ENCODE results near the gene IP6K3. TPM values are rescaled to one million over a fixed set of nuclear protein-coding genes. Genes with fewer than 3 reads are reported as not detected.

The IP6K3 gene
- total RNA-seq, 5 donors from 2014 or later (not counting 1 experiment from before 2014, with no cell fraction given) = not detected

GRCh38 chr6:33696548-33697518 lies 49.9 kb downstream of the IP6K3 start:
- peak in 26 of 35 experiments; percentile 8 to 66 (median 32) for DNase-seq
- ChIA-PET CTCF (interaction anchor here in 1 of 2 donors (0.8 kb wide), 1 partner anchor 15 kb away, joined by 3 read pairs; the partner anchor contains the start of gene UQCC2), POLR2A (interaction anchor here in 1 of 2 donors (0.6 kb wide), 1 partner anchor 100 kb away, joined by 3 read pairs; no protein-coding TSS in a partner anchor)
- Mint-ChIP-seq H3K4me1 (peaks cover 64 to 80% (median 78%) of the 10 kb centered on the region in 3 donors), H3K9me3 (no peaks in the 10 kb centered on the region), H3K27ac (peak overlapping the region; percentile 96), H3K4me3 (peak overlapping the region; percentile 22 to 71 (median 63)), H3K27me3 (no peaks in the 10 kb centered on the region), H3K36me3 (peaks cover 29% of the 10 kb centered on the region)
- Histone ChIP-seq H3K27me3 (replicated peaks in 1 of 2; ENCODE audit: control insufficient read depth in 2 of 2, extremely low read depth in 1 of 2, insufficient read depth in 2 of 2, low read length in 1 of 2) (no peaks in the 10 kb centered on the region), H3K4me3 (ENCODE audit: control insufficient read depth in 1 of 2, extremely low read depth in 1 of 2, low read length in 1 of 2) (peak overlapping the region in 1 of 2 donors; percentile 19), H3K27ac (ENCODE audit: low read length) (peak overlapping the region; percentile 92), H3K4me1 (ENCODE audit: control insufficient read depth in 1 of 2, extremely low read depth in 1 of 2, insufficient read depth in 2 of 2, low read length in 2 of 2) (peaks cover 66 to 75% of the 10 kb centered on the region in 2 experiments), H3K36me3 (ENCODE audit: control insufficient read depth in 2 of 2, extremely low read depth in 1 of 2, insufficient read depth in 1 of 2, low read length in 1 of 2) (peaks cover 3 to 45% of the 10 kb centered on the region in 2 donors), H3K9me3 (no peaks in the 10 kb centered on the region)
- ATAC-seq (replicated peaks in 1 of 4) = peak; percentile 44 to 60 (median 54)
- WGBS (ENCODE audit: insufficient coverage) = 20% methylated on average over 14 of the region's 15 CpGs

DNA sequence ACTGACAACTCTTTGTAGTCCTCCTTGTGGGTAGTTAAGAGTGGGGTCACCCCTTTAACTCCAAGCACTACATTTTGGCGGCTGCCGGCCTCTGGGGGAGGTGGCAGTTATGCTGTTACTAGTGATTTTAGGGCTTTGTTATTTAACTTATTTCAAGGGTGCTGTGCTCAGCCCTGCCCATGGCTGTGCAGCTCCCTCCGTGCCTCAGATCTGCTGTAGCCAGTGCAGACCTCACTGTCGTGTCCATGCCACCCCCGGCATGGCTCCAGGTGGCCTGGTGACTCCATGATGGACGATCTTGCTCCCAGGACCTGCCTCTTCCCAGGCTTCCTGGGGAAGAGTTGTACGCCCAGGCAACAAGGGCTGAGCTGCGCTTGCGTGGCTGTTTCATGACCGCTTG lies 50.6 kb downstream of the IP6K3 start:
- ChIA-PET CTCF (no interaction called here), POLR2A (interaction anchor here in 1 of 2 donors (0.6 kb wide), 1 partner anchor 99 kb away, joined by 3 read pairs; no protein-coding TSS in a partner anchor)
- Histone ChIP-seq H3K36me3 (ENCODE audit: control insufficient read depth in 2 of 2, extremely low read depth in 1 of 2, insufficient read depth in 1 of 2, low read length in 1 of 2) (peaks cover 7 to 53% of the 10 kb centered on the region in 2 donors), H3K4me1 (ENCODE audit: control insufficient read depth in 1 of 2, extremely low read depth in 1 of 2, insufficient read depth in 2 of 2, low read length in 2 of 2) (peaks cover 70 to 82% of the 10 kb centered on the region in 2 experiments), H3K27ac (ENCODE audit: low read length) (peak overlapping the region; percentile 92), H3K4me3 (ENCODE audit: control insufficient read depth in 1 of 2, extremely low read depth in 1 of 2, low read length in 1 of 2) (no peak overlapping the region), H3K27me3 (replicated peaks in 1 of 2; ENCODE audit: control insufficient read depth in 2 of 2, extremely low read depth in 1 of 2, insufficient read depth in 2 of 2, low read length in 1 of 2) (no peaks in the 10 kb centered on the region), H3K9me3 (no peaks in the 10 kb centered on the region)
- Mint-ChIP-seq H3K27me3 (no peaks in the 10 kb centered on the region), H3K9me3 (no peaks in the 10 kb centered on the region), H3K4me1 (peaks cover 64 to 88% (median 81%) of the 10 kb centered on the region in 3 donors), H3K27ac (peak overlapping the region; percentile 96), H3K4me3 (peak overlapping the region in 2 of 3 donors; percentile 63 to 71), H3K36me3 (peaks cover 36% of the 10 kb centered on the region)
- 86% methylated on average over 4 of the region's 10 CpGs for WGBS (ENCODE audit: insufficient coverage)
- no peak for ATAC-seq (replicated peaks in 1 of 4)
- no peak for DNase-seq

DNA sequence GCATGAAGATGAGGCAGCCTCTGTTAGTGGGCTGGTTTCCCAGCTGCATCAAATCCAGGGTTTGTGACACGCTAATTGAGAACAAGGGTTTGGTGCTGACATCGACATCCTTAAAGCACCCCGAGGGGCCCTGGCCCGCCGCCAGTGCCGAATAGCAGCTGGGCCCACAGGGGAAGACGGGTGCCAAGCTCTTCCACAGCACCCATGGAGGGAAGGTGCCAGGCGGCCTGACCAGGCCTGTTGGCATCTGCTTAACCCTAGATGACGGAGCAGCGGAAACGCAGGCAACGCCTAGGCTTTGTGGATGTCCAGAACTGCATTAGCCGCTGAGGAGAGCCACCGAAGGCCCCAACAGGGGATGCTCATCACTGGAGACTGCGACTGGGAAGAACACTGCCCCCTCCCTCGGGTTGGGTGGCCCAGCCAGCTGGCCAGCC lies 51.2 kb downstream of the IP6K3 start:
- Mint-ChIP-seq H3K4me1 (peaks cover 63 to 87% (median 78%) of the 10 kb centered on the region in 3 donors), H3K27me3 (no peaks in the 10 kb centered on the region), H3K4me3 (peak overlapping the region in 1 of 3 donors; percentile 71), H3K9me3 (no peaks in the 10 kb centered on the region), H3K36me3 (peaks cover 40% of the 10 kb centered on the region), H3K27ac (peak overlapping the region; percentile 96)
- Histone ChIP-seq H3K36me3 (ENCODE audit: control insufficient read depth in 2 of 2, extremely low read depth in 1 of 2, insufficient read depth in 1 of 2, low read length in 1 of 2) (peaks cover 7 to 59% of the 10 kb centered on the region in 2 donors), H3K4me1 (ENCODE audit: control insufficient read depth in 1 of 2, extremely low read depth in 1 of 2, insufficient read depth in 2 of 2, low read length in 2 of 2) (peaks cover 70 to 80% of the 10 kb centered on the region in 2 experiments), H3K27ac (ENCODE audit: low read length) (peak overlapping the region; percentile 92), H3K27me3 (replicated peaks in 1 of 2; ENCODE audit: control insufficient read depth in 2 of 2, extremely low read depth in 1 of 2, insufficient read depth in 2 of 2, low read length in 1 of 2) (no peaks in the 10 kb centered on the region), H3K9me3 (no peaks in the 10 kb centered on the region), H3K4me3 (ENCODE audit: control insufficient read depth in 1 of 2, extremely low read depth in 1 of 2, low read length in 1 of 2) (no peak overlapping the region)
- ATAC-seq (replicated peaks in 1 of 4) (no peak), DNase-seq (no peak)
- whole genome bisulfite sequencing (ENCODE audit: insufficient coverage) = 95% methylated on average over 16 of the region's 16 CpGs
- ChIA-PET POLR2A (no interaction called here), CTCF (no interaction called here)

DNA sequence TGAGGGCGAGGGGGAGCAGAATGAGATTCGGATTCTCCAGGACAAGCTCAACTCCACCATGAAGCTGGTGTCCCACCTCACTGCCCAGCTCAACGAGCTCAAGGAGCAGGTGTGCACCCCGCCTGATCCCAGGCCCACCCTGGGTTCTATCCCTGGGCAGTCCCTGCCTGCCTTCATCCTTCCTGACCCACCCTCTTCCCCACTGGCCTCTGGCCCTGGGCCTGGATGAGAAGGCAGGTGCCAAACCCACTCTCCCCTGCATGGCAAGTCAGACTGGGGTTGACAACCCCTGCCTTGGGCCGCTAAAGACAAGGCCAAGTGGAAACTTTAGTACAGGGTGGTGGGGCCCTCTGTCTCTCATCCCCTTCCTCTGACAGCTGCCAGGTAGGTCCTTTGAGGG lies 51.7 kb downstream of the IP6K3 start:
- H3K36me3 Mint-ChIP-seq = peaks cover 35% of the 10 kb centered on the region
- DNase-seq = no peak
- no peak overlapping the region for H3K4me3 ChIP-seq (ENCODE audit: control insufficient read depth in 1 of 2, extremely low read depth in 1 of 2, low read length in 1 of 2)
- ChIA-PET CTCF (no interaction called here), POLR2A (no interaction called here)
- no peak for ATAC-seq (replicated peaks in 1 of 4)
- H3K27me3 ChIP-seq (replicated peaks in 1 of 2; ENCODE audit: control insufficient read depth in 2 of 2, extremely low read depth in 1 of 2, insufficient read depth in 2 of 2, low read length in 1 of 2) = no peaks in the 10 kb centered on the region
- peak overlapping the region in 2 of 3 donors; percentile 43 to 71 for H3K4me3 Mint-ChIP-seq
- H3K9me3 Mint-ChIP-seq = no peaks in the 10 kb centered on the region
- WGBS (ENCODE audit: insufficient coverage) = 68% methylated on average over 2 of the region's 5 CpGs
- H3K27me3 Mint-ChIP-seq = no peaks in the 10 kb centered on the region
- peaks cover 7 to 63% of the 10 kb centered on the region in 2 donors for H3K36me3 ChIP-seq (ENCODE audit: control insufficient read depth in 2 of 2, extremely low read depth in 1 of 2, insufficient read depth in 1 of 2, low read length in 1 of 2)
- peaks cover 70 to 77% of the 10 kb centered on the region in 2 experiments for H3K4me1 ChIP-seq (ENCODE audit: control insufficient read depth in 1 of 2, extremely low read depth in 1 of 2, insufficient read depth in 2 of 2, low read length in 2 of 2)
- peak overlapping the region; percentile 96 for H3K27ac Mint-ChIP-seq
- H3K4me1 Mint-ChIP-seq = peaks cover 58 to 82% (median 73%) of the 10 kb centered on the region in 3 donors
- H3K9me3 ChIP-seq = no peaks in the 10 kb centered on the region
- H3K27ac ChIP-seq (ENCODE audit: low read length) = peak overlapping the region; percentile 92

GRCh38 chr6:33694401-33694931 lies 52.2 kb downstream of the IP6K3 start:
- CTCF ChIA-PET = interaction anchor here in 1 of 2 donors (1.3 kb wide), 1 partner anchor 17 kb away, joined by 4 read pairs; the partner anchor contains the start of gene UQCC2
- 41% methylated on average over 9 of the region's 19 CpGs for WGBS (ENCODE audit: insufficient coverage)
- Mint-ChIP-seq H3K4me1 (peaks cover 56 to 81% (median 72%) of the 10 kb centered on the region in 3 donors), H3K27ac (peak overlapping the region; percentile 96), H3K27me3 (no peaks in the 10 kb centered on the region), H3K36me3 (peaks cover 39% of the 10 kb centered on the region), H3K9me3 (no peaks in the 10 kb centered on the region), H3K4me3 (peak overlapping the region; percentile 43 to 71 (median 49))
- peak; percentile 67 to 80 (median 77) for ATAC-seq (replicated peaks in 1 of 4)
- peaks cover 70 to 77% of the 10 kb centered on the region in 2 experiments for H3K4me1 ChIP-seq (ENCODE audit: control insufficient read depth in 1 of 2, extremely low read depth in 1 of 2, insufficient read depth in 2 of 2, low read length in 2 of 2)
- DNase-seq = peak; percentile 18 to 77 (median 54)
- POLR2A ChIA-PET = interaction anchor here in 1 of 2 donors (0.6 kb wide), 1 partner anchor 1580 kb away, joined by 6 read pairs; no protein-coding TSS in a partner anchor
- peak overlapping the region; percentile 92 for H3K27ac ChIP-seq (ENCODE audit: low read length)
- no peak overlapping the region for H3K4me3 ChIP-seq (ENCODE audit: control insufficient read depth in 1 of 2, extremely low read depth in 1 of 2, low read length in 1 of 2)
- peaks cover 11 to 67% of the 10 kb centered on the region in 2 donors for H3K36me3 ChIP-seq (ENCODE audit: control insufficient read depth in 2 of 2, extremely low read depth in 1 of 2, insufficient read depth in 1 of 2, low read length in 1 of 2)
- no peaks in the 10 kb centered on the region for H3K9me3 ChIP-seq
- H3K27me3 ChIP-seq (replicated peaks in 1 of 2; ENCODE audit: control insufficient read depth in 2 of 2, extremely low read depth in 1 of 2, insufficient read depth in 2 of 2, low read length in 1 of 2) = no peaks in the 10 kb centered on the region
